Measurements from ENCODE around the gene UST.
"Not testable (repeated sequence)": the region's sequence is repeated elsewhere in the genome, so short reads cannot be mapped to it uniquely, and the experiment has no call there.

Gene UST

GRCh38 chr6:148736774-148737412, 9.9 kb upstream of the UST start:
- no peak for DNase-seq

DNA sequence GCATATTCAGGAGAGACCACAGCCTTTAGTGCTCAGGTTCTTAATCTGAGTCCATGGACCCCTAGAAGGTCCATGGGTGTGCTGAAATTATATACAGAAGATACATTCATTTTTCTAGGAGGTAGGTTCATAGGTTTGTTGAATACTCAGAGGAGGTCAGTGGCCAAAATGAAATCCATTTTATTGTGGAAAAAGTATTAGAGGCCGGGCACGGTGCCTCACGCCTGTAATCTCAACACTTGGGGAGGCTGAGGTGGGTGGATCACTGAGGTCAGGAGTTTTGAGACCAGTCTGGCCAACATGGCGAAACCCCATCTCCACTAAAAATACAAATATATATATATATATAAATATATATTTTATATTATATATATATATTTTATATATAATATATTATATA, 9.0 kb upstream of the UST start:
- no peak for DNase-seq

- DNase-seq, result no peak
Measured at GRCh38 chr6:148738946-148739821, 7.6 kb upstream of the UST start.

DNA sequence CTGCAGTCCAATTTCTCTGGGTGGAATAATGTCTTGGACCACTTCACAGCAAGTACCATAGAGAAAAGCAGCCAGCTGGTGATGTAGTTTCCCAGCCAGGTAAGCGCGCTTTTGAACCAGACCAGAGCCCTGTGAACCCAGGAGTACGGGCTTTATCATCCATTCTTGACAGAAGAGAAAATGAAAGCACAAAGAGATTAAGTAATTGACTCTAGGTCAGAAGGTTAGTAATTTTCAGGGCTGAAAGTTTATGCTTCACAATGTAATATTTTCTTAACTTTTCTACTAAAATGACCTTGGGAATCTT, 7.1 kb upstream of the UST start:
- no peak for DNase-seq

DNA sequence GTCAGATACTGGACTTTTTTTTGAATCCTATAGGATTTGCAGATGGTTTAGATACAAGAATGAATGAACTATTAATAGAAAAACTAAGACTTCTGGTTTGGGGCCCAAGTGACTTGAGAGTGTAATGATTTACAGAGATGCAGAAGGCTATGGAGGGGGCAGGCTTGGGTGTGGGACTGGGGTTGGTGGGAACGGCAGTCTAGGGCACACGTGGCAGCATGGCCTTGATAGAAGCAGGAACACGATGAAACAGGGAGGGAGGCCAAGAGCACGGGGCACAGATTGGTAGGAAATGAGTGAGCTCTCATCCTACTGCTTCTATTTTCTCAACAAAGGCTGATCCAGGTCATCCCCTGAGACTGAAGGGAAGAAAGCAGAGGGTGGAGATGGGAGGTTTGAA, 3.4 kb upstream of the UST start:
- no peak for DNase-seq

DNA sequence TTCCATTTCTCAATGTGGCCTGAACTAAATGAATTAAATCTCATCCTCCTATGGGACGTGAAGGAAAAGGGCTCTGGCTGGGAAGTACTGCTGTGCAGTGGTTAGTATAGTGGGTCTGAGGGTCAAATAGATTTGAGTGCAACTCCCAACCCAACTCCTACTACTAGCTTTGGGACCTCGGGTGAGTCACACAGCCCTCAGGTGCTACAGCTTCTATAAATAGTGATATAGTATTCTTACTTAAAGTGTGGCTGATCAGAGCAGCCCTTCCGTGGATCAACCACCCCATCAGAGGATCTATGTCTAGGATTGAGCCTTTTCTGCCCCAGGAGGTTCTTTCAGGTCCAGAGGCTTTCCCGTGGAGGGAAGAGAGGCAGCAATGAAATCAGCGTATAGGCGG, 904 bp upstream of the UST start:
- DNase-seq, result no peak

- no peak for DNase-seq
Measured at GRCh38 chr6:148747145-148747470, 278 bp downstream of the UST start.

- DNase-seq, result no peak
Measured at GRCh38 chr6:148747471-148748165, 788 bp downstream of the UST start.

DNA sequence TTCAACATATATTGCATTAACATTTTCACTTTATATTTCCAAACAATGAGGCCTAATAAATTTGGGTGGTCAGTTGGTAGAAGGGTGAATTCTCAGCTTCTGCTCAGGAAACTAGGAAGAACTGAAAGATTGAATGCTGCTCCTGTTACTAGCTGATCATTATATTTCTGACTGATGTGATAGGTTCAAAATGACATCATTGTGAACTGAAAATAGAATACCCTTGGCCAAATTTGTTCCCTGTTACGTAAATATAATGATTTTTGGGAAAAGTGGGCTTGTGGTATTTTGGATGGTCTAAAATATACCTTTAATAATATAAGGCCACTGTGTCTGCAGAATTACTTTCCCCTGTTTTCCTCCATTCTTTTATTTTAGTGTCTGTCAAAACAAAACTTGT, 2.8 kb downstream of the UST start:
- DNase-seq, result no peak

GRCh38 chr6:148750838-148751792, 4.3 kb downstream of the UST start:
- DNase-seq, result no peak

GRCh38 chr6:148751793-148752170, 5.0 kb downstream of the UST start:
- no peak for DNase-seq

GRCh38 chr6:148755379-148755778, 8.5 kb downstream of the UST start:
- DNase-seq, result not testable (repeated sequence)

DNA sequence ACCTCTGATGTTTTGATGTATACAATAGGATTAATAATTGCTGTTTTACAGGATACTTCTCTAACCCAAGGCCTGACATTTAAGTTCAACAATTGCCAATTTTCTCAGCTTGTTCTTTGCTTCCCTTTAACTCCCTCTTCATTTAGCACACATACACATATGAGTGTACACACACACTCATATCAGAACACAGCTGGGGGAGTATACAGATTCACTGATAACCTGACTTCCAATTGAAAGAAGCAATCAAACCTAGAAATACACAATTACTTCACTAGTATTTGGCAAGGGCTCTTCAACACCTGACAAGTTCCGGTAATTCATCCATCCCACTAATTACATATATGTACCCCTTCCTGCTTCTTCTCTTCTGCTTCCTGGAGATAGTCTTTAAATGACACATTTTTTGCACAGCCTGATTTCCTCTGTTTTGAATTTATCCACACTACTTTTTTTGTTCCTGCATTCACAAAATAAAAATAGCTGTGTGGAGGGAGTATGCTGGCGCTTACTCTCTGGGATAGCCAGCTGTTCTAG, 11.2 kb downstream of the UST start:
- DNase-seq, result no peak

- DNase-seq, result peak in 1 of 2 experiments; percentile 4
Measured at GRCh38 chr6:148758492-148758891, 11.7 kb downstream of the UST start.

- no peak for DNase-seq
Measured at GRCh38 chr6:148760258-148760534, 13.4 kb downstream of the UST start.

GRCh38 chr6:148760568-148761526, 14.0 kb downstream of the UST start:
- DNase-seq, result no peak

DNA sequence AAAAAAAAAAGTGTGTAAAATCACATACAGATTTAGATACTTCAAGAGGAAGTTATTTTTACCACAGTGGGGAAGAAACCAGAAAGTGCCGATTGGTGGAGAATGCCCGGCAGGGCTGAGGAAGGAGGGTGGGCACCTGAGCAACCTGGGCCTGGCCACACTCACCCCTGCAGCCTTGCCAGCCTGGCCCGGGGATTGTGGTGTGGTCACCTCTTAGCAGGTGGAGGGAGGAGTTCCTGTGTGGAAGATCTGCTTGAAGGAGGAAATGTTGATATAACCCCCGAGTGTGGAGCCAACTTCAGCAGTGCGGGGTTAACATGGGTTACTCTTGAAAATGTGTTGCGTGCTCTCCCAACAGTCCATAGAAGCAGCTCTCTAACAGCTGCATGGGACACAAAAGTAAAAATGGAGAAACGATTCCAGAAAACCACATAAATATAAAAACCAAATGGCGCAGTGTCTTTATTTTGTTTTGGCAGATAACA, 14.7 kb downstream of the UST start:
- no peak for DNase-seq

GRCh38 chr6:148762231-148762630, 15.4 kb downstream of the UST start:
- DNase-seq, result no peak

DNA sequence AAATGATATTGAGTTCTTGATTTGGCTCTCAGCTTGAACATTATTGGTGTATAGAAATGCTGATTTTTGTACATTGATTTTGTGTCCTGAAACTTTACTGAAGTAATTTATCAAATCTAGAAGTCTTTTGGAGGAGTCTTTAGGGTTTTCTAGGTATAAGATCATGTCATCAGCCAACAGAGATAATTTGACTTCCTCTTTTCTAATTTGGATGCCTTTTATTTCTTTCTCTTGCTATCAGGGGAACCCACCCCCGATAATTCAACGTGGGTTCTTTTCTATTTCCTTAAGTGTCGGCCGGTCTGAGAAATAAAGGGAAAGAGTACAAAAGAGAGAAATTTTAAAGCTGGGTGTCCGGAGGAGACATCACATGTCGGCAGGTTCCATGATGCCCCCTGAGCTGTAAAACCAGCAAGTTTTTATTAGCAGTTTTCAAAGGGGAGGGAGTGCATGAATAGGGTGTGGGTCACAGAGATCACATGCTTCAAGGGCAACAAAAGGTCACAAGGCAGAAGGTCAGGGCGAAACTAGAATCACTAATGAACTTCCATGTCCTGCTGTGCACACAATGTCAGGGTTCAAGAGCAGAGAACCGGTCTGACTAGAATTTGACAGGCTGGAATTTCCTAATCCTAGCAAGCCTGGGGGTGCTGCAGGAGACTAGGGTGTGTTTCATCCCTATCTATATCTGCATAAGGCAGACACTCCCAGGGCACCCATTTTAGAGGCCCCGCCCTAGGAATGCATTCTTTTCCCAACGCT, 17.6 kb downstream of the UST start:
- not testable (repeated sequence) for DNase-seq

GRCh38 chr6:148765898-148766808, 19.3 kb downstream of the UST start:
- DNase-seq, result no peak

Measured in AML-193 (cell line).